ENCODE results near the gene TMSB10.
"Not testable (repeated sequence)": the region's sequence is repeated elsewhere in the genome, so short reads cannot be mapped to it uniquely, and the experiment has no call there.

Gene TMSB10

GRCh38 chr2:84905181-84906107, at the start of gene TMSB10:
TSS of gene TMSB10 (plus strand) at chr2:84905656.
- peak; percentile 25 for DNase-seq

DNA sequence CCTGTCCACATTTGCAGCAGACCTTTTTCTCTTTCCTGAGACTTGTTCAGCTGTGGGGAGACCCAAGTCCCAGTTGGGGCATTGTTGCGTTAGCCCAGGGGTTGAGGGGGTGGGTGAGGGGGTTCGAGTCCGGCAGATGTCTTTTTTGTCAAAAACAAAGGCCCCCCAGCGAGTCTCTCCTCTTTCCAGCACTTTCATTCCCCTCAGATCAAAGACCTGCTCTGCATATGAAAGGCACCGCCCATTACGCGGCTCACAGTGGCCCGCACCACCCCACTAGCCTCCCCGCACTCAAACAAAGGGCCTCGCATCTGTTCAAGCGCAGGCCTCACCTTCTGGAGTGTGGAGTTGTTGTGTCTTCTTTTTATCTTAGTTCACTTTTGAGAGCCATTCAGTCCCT, 49.7 kb upstream of the TMSB10 start:
- no peak for DNase-seq

DNA sequence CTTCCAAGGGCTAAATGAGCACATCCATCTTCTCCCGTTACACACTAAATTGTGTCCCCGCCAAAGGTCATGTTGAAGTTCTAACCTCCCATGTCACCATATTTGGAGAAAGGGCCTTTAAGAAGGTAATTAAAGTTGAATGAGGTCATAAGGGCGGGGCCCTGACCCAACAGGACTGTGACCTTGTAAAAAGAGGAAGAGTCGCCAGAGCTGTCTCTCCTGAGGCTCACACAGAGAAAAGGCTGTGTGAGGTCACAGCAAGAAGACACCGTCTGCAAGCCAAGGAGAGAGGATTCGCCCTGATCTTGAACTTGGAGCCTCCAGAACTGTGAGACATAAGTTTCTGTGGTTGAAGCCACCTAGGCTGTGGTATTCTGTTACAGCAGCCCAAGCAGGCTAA, 48.7 kb upstream of the TMSB10 start:
- DNase-seq: no peak

- no peak for DNase-seq
These were observed 47.9 kb upstream of the TMSB10 start for GRCh38 chr2:84857566-84857965.

DNA sequence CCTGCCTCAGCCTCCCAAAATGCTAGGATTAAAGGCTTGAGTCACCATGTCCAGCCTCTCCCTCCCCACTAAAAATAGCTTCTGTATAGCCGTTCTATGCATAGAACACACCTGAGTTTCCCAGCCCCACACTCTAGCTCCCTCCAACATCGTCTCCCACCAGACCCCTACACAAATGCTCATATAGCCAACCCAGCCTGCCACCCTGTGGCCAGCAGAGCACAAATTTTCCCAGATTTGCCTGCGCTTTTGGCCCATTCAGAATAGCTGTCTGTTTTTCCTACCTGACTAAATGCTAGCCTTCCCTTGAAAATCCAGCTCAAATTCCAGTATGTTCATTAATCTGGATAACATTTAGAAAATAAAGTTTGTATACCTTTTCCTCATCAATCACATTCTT, 47.3 kb upstream of the TMSB10 start:
- DNase-seq: no peak

DNA sequence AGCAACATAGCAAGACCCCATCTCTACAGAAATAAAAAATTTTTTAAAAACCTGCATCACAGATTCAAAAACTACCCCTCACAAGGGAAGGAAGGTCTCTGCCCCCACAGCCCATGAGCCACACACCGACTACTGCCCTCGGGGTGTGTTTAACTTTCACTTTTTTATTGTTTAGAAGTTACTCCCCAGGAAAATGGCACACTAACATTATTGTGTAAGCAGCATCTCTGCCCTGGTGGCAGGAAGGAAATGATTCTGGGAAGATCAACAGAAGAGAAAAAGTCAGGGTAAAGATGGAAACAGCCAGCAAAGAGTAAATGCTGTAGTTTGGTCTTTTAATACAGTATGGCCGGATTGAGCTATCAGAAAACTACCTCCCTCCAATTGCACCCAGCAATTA, 46.5 kb upstream of the TMSB10 start:
- no peak for DNase-seq

DNA sequence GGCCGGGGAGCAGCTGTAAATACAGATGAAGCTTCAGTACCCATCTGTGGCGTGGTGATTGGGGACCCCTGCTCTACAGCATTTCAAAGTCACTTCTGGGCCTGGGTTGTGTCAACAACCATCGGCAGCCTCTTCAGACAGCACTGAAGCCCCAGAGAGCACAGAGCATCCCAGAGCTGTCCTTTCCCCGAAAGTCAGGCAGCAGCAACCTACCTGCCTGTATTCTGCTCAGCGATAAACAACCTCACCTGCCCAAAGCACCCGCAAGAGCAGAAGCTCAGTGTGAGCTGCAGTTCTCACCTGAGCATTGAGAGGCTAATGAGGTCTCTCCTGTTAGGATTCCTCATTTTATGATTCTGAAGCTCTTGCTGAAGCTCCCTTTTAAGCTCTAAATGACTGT, 43.9 kb upstream of the TMSB10 start:
- DNase-seq: no peak

DNA sequence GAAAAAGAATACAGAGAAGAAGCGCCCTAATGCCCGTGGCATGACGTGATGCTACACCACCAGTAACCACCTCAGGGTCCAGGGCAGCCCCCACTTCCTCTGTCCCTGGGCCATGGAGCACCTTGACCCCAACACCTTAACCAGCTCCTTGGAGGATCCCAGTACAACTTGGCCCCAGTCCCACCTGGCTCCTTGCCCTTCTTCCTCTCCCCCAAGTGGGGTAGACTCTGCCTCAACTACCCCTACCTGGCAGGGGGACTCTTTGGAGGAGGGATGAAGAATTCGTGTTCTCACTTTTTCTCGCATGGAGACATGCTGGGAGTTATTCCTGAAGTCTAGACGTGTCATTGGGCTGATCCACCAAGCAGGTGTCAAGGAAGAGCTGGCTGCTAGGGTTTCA, 43.5 kb upstream of the TMSB10 start:
- no peak for DNase-seq

DNA sequence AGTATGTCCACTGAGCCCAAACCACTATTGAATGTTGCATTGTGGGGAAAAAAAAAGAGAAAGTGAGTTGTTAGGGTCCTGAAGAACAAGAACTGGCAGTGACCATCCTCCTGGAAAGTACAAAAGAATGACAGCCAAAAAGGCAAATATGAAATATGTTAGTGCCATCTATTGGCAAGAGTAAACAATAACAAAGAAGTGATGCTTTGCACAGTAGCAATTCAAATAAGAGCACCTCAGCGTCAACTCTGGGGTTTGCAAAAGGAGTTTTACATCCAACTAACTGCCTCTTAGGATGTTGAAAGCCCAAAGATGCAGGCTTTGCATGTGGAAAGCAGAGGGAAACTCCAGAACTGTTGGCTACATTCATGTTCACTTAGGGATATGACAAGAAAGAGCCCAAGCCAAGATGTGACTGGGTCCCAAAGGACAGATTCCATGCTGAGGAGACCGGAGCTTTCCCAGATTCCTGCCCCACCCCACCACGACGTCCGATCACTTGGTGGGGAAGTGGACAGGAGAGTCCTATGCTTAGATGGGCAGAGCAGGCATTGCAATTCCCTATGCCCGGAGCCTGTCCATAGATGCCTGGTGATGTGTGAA, 40.2 kb upstream of the TMSB10 start:
- no peak for DNase-seq

DNA sequence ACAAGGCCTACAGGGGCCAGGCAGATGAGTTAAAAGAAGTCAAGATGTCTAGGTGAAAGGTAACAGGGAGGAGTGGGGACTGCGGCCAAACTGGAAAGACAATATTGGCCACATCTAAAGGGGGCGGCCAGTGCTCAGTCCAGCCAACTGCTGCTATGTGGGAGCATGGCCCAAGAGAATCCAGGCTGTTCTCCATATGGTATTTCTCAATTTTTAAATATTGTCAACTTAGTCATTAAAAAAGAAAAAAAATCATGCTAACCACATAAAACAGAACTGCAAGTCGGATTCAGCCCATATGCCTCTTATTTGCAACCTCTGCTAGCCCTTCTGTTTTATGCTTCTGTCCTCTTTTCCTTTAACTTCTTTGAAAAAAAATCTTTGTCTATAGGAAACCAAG, 39.3 kb upstream of the TMSB10 start:
- DNase-seq: no peak

DNA sequence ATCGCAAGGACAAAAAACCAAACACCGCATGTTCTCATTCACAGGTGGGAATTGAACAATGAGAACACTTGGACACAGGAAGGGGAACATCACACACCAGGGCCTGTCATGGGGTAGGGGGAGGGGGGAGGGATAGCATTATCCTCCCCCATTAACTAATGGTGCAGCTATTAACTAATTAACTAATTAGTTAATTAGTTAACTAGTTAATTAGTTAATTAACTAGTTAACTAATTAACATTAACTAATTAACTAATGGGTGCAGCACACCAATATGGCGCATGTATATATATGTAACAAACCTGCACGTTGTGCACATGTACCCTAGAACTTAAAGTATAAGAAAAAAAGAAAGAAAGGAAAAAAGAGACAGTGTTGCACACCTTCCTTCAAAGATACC, 37.1 kb upstream of the TMSB10 start:
- not testable (repeated sequence) for DNase-seq

GRCh38 chr2:84870306-84870705, 35.1 kb upstream of the TMSB10 start:
- no peak for DNase-seq

GRCh38 chr2:84872691-84873090, 32.8 kb upstream of the TMSB10 start:
- DNase-seq: not testable (repeated sequence)

- DNase-seq: no peak
These were observed 32.1 kb upstream of the TMSB10 start for GRCh38 chr2:84873350-84873749.

GRCh38 chr2:84874381-84875212, 30.9 kb upstream of the TMSB10 start:
- no peak for DNase-seq

DNA sequence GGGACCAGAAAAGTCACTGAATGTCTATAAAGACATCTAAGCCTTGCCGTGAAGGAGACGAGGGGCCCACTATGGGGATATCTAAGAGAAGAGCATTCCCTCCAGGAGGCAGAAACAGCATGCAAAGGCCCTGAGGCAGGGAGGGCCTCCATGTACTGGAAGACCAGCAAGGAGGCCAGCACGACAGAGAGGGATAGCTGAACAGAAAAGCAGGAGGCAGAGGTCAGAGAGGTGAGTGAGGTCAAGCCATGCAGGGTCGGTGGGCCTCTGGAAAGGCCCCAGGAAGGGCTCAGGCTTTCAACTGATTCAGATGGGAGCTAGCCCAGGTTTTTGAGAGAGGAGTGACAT, 30.3 kb upstream of the TMSB10 start:
- no peak for DNase-seq

DNA sequence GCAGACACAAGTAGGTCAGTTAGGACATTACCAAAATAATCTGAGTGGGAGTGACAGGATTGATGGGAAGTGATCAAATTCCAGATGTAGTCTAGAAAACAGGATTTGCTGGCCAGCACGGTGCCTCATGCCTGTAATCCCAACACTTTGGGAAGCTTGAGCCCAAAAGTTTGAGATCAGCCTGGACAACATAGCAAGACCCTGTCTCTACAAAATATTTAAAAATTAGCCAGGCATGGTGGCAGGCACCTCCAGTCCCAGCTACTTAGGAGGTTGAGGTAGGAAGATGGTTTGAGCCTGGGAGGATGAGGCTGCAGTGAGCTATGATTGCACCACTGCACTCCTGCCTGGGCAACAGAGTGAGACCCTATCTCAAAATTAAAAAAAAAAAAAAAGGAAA, 29.8 kb upstream of the TMSB10 start:
- DNase-seq: not testable (repeated sequence)

DNA sequence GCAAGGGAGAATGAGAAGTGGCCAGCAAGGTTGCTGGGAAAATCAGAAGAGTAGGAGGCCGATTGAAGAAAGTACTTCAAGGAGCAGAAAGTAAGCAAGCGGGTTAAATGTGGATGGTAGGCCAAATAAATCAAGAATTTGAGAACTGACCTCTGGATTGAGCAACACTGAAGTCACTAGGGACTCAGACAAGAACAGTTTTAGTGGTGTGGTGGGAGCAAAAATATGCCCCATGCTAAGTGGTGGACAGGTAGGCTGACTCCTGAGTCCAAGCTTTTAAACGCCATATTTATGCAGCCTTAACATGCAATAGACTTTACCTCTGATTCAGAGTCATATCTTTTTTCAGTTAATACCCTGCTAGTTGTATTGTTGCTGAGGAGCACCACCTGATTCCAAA, 29.1 kb upstream of the TMSB10 start:
- no peak for DNase-seq

DNA sequence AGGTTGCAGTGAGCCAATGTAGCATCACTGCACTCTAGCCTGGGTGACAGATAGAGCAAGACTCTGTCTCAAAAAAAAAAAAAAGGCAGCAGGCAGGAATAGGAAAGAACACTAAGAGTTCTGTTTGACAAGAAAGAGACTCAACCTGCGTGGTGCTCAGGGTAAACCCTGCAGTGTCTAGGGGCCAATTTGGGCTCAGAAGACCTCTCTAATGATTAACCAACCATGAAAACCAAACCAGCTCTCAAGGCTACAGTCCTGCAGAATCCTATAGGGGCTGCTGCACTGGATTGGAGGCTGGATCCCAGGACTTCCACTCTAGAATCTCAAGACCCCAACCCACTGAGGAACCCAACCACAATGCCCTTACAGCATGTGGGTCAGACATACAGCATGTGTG, 27.0 kb upstream of the TMSB10 start:
- no peak for DNase-seq

DNA sequence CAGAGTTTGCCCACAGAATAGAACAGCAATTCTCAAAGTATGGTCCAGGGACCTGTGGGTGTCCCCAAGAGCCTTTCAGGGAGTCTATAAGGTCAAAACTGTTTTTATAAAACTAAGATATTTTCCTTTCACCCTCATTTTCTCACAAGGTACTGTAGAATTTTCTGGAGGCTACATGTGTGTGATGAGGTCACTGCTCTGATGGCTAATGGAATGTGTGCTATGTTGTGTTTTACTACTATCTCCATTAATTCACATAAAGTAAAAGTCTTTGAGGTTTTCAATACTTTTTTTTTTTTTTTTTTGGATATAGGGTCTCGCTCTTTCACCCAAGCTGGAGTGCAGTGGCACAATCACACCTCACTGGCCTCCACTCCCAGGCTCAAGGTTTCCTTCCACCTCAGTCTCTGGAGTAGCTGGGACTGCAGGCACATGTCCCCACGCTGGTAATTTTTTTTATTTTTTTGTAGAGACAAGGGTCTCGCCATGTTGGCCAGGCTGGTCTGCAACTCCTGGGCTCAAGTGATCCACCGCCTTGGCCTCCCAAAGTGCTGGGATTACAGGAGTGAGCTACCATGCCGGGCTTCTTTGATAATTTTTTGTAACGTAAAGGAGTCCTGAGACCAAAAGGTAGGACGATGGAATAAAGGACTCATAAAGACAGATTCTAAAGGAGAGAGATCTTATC, 26.4 kb upstream of the TMSB10 start:
- no peak for DNase-seq

DNA sequence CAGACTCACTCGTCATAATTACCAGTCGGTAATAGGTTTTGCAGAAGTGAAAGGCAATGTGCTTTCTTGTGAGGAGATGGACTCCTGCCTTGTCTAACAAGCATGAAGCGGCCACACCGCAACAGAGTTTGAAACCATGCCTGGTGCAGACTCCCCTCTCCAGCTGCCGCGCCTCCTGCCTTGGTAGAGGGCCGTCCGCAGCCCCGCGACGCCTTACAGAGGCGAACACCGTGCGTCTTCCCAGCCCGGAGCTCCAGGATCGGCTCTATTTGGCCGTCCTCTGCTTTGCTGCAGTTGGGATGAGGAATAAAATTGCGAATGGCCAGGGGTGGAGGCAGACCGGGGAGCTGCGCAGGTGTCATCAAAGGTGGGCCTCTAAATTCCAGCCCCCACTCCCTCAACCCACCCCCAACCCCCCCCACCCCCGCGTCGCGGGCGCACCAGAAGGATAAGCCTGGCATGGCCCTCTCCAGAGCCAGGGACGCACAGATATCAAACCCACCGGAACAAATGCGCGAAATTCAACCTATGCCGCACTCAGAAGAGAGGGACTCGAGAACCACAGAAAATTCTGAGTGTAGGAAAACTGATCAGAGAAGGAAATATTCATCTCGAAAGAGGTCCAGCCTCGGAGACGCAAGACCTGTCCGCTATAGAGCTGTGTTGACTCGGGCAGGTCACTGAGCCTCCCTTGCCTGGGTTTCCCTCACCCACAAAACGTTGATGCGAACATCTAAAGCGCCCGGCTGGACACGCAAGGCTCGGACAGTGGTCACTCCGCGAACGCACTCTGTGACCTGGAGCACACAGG, 25.7 kb upstream of the TMSB10 start:
- no peak for DNase-seq

DNA sequence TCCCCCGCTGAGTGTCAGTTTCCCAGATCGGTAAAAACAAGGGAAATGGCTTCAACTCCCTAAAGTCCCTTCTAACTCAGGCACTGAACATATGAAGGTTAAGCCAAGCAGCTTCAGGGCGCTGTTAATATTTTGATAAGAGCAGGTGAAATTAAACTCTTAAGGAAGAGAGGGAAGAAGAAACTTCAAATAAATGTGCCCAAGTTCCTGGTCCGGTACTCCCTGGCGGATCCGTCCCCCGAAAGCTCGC, 25.1 kb upstream of the TMSB10 start:
- no peak for DNase-seq
